ENCODE measurements around the gene CWH43.

GRCh38 chr4:48974979-48975640 is 11.0 kb upstream of the CWH43 start:
- TF ChIP-seq, protein P1, sequence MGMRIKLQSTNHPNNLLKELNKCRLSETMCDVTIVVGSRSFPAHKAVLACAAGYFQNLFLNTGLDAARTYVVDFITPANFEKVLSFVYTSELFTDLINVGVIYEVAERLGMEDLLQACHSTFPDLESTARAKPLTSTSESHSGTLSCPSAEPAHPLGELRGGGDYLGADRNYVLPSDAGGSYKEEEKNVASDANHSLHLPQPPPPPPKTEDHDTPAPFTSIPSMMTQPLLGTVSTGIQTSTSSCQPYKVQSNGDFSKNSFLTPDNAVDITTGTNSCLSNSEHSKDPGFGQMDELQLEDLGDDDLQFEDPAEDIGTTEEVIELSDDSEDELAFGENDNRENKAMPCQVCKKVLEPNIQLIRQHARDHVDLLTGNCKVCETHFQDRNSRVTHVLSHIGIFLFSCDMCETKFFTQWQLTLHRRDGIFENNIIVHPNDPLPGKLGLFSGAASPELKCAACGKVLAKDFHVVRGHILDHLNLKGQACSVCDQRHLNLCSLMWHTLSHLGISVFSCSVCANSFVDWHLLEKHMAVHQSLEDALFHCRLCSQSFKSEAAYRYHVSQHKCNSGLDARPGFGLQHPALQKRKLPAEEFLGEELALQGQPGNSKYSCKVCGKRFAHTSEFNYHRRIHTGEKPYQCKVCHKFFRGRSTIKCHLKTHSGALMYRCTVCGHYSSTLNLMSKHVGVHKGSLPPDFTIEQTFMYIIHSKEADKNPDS (CRISPR knock-in tag; IDR thresholded peaks at IDR 0.05) = no peak
- TF ChIP-seq KDM5B (CRISPR knock-in tag; IDR thresholded peaks at IDR 0.05; ENCODE audit: borderline replicate concordance) = no peak
- TF ChIP-seq, protein P2, sequence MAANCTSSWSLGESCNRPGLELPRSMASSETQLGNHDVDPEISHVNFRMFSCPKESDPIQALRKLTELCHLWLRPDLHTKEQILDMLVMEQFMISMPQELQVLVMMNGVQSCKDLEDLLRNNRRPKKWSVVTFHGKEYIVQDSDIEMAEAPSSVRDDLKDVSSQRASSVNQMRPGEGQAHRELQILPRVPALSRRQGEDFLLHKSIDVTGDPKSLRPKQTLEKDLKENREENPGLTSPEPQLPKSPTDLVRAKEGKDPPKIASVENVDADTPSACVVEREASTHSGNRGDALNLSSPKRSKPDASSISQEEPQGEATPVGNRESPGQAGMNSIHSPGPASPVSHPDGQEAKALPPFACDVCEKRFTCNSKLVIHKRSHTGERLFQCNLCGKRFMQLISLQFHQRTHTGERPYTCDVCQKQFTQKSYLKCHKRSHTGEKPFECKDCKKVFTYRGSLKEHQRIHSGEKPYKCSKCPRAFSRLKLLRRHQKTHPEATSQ (CRISPR knock-in tag; IDR thresholded peaks at IDR 0.05; ENCODE audit: borderline replicate concordance) = no peak
- TF ChIP-seq POLR2AphosphoS5 (IDR thresholded peaks at IDR 0.05; ENCODE audit: low read depth, low read length) = no peak
- no peak for TF ChIP-seq STAT5B (CRISPR knock-in tag; IDR thresholded peaks at IDR 0.05)
- TF ChIP-seq USF2 (IDR thresholded peaks at IDR 0.05; ENCODE audit: low read depth, low read length) = no peak
- no peak for TF ChIP-seq USF2 (CRISPR knock-in tag; IDR thresholded peaks at IDR 0.05; ENCODE audit: borderline replicate concordance)

Data from HepG2 (cell line).